ENCODE measurements around the gene CLTCL1. TPM values are rescaled to one million over a fixed set of nuclear protein-coding genes. Genes with fewer than 3 reads are reported as not detected.

The CLTCL1 gene
- polyA plus RNA-seq, 1 donor (not counting 4 experiments of a cell fraction or from before 2014, with no cell fraction given), result 12.4 TPM

DNA sequence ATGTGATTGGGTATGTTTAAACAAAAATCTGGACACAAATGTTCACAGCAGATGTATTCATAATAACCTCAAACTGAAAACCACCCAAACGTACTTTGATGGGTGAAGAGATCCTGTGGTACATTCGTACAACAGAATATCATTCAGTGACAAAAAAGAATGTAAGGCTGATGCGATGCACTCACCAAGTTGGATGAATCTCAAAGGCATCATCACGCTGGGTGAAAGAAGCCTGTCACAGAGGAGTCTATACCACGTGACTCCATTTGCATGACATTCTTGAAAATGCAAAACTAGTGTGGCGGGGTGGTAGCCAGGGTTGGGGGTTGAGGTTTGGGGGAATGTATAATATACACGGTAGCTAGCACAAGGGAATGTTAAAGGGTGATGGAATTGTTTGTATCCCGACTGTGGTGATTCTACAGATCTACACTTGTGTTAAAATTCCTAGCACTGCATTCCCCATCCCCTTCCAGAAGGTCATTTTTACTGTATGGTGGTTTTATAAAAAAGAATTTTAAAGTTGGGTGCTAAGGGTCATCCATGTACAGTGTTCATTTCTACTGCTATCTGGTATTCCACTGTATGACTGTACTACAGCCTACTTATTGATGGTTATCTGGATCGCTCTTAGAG, 78.0 kb downstream of the CLTCL1 start:
- H3K36me3 ChIP-seq (ENCODE audit: control insufficient read depth in 2 of 2, extremely low read depth in 1 of 2, insufficient read depth in 2 of 2, low read length in 2 of 2), result peaks cover 10 to 30% of the 10 kb centered on the region in 2 experiments

DNA sequence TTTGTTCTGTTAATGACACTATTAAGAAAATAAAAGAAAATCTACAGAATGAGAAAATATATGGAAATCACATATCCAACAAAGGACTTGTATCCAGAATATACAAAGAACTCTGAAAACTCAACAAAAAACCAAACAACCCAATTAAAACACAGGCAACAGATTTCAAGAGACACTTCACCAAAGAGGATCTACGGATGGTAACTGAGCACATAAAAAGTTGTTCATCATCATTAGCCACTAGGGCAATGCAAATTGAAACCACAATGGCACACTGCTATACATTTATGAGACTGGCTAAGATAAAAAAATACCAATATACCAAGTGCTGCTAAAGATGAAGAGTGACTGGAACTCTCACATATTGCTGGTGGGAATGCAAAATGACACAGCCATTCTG, 78.5 kb downstream of the CLTCL1 start:
- no peaks in the 10 kb centered on the region for H3K4me1 ChIP-seq (ENCODE audit: control insufficient read depth, extremely low read depth, insufficient read depth, low read length)
- DNase-seq (ENCODE audit: low read depth, low spot score) (no peak), FAIRE-seq (no peak)
- no peak overlapping the region for H2AFZ ChIP-seq (ENCODE audit: control insufficient read depth, low read length)
- H3K9me3 ChIP-seq (ENCODE audit: control insufficient read depth, low read depth, low read length), result no peaks in the 10 kb centered on the region
- no peak for TF ChIP-seq EZH2 (IDR thresholded peaks at IDR 0.05; ENCODE audit: low read length)
- TF ChIP-seq, protein P1, sequence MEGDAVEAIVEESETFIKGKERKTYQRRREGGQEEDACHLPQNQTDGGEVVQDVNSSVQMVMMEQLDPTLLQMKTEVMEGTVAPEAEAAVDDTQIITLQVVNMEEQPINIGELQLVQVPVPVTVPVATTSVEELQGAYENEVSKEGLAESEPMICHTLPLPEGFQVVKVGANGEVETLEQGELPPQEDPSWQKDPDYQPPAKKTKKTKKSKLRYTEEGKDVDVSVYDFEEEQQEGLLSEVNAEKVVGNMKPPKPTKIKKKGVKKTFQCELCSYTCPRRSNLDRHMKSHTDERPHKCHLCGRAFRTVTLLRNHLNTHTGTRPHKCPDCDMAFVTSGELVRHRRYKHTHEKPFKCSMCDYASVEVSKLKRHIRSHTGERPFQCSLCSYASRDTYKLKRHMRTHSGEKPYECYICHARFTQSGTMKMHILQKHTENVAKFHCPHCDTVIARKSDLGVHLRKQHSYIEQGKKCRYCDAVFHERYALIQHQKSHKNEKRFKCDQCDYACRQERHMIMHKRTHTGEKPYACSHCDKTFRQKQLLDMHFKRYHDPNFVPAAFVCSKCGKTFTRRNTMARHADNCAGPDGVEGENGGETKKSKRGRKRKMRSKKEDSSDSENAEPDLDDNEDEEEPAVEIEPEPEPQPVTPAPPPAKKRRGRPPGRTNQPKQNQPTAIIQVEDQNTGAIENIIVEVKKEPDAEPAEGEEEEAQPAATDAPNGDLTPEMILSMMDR (optimal IDR thresholded peaks at IDR 0.05 in 1 of 3, IDR thresholded peaks at IDR 0.05 in 1 of 3, conservative IDR thresholded peaks at IDR 0.05 in 1 of 3; ENCODE audit: extremely low read depth in 1 of 3, insufficient read depth in 2 of 3, low read length in 3 of 3), result no peak
- dilution Hi-C loops (cut with MboI; ENCODE audit: extremely low pct_ligation_motif_present, low sequenced_read_pairs), result no loop called here
- H3K79me2 ChIP-seq (ENCODE audit: control insufficient read depth, insufficient read depth, low read length), result no peaks in the 10 kb centered on the region
- no peak overlapping the region for H3K4me2 ChIP-seq (ENCODE audit: control insufficient read depth, extremely low read depth, insufficient read depth, low read depth, low read length)
- no peaks in the 10 kb centered on the region for H4K20me1 ChIP-seq (ENCODE audit: control insufficient read depth, extremely low read depth, insufficient read depth, low read length)
- no peaks in the 10 kb centered on the region for H3K9me1 ChIP-seq (ENCODE audit: control insufficient read depth, extremely low read depth, insufficient read depth, low read length)
- H3K27me3 ChIP-seq (ENCODE audit: control insufficient read depth, extremely low read depth, insufficient read depth, low read length), result no peaks in the 10 kb centered on the region
- H3K27ac ChIP-seq (ENCODE audit: control insufficient read depth, insufficient read depth, low read length), result no peak overlapping the region
- no peak overlapping the region for H3K4me3 ChIP-seq (ENCODE audit: control insufficient read depth in 2 of 3, extremely low read depth in 1 of 3, insufficient read depth in 2 of 3, low read depth in 1 of 3, low read length in 3 of 3)
- H3K36me3 ChIP-seq (ENCODE audit: control insufficient read depth in 2 of 2, extremely low read depth in 1 of 2, insufficient read depth in 2 of 2, low read length in 2 of 2), result peaks cover 13 to 32% of the 10 kb centered on the region in 2 experiments
- no peak overlapping the region for H3K9ac ChIP-seq (ENCODE audit: control insufficient read depth, extremely low read depth, insufficient read depth, low read length)

More for the DNA sequence above, 78.0 kb downstream of the CLTCL1 start:
- TF ChIP-seq, protein P1 (optimal IDR thresholded peaks at IDR 0.05 in 1 of 3, IDR thresholded peaks at IDR 0.05 in 1 of 3, conservative IDR thresholded peaks at IDR 0.05 in 1 of 3; ENCODE audit: extremely low read depth in 1 of 3, insufficient read depth in 2 of 3, low read length in 3 of 3), result no peak
- no peak for TF ChIP-seq EZH2 (IDR thresholded peaks at IDR 0.05; ENCODE audit: low read length)
- Histone ChIP-seq H3K9me3 (ENCODE audit: control insufficient read depth, low read depth, low read length) (no peaks in the 10 kb centered on the region), H3K9ac (ENCODE audit: control insufficient read depth, extremely low read depth, insufficient read depth, low read length) (no peak overlapping the region), H3K27me3 (ENCODE audit: control insufficient read depth, extremely low read depth, insufficient read depth, low read length) (no peaks in the 10 kb centered on the region), H3K9me1 (ENCODE audit: control insufficient read depth, extremely low read depth, insufficient read depth, low read length) (no peaks in the 10 kb centered on the region), H3K4me2 (ENCODE audit: control insufficient read depth, extremely low read depth, insufficient read depth, low read depth, low read length) (no peak overlapping the region), H3K4me3 (ENCODE audit: control insufficient read depth in 2 of 3, extremely low read depth in 1 of 3, insufficient read depth in 2 of 3, low read depth in 1 of 3, low read length in 3 of 3) (no peak overlapping the region), H3K27ac (ENCODE audit: control insufficient read depth, insufficient read depth, low read length) (no peak overlapping the region), H3K4me1 (ENCODE audit: control insufficient read depth, extremely low read depth, insufficient read depth, low read length) (no peaks in the 10 kb centered on the region), H3K79me2 (ENCODE audit: control insufficient read depth, insufficient read depth, low read length) (no peaks in the 10 kb centered on the region), H2AFZ (ENCODE audit: control insufficient read depth, low read length) (no peak overlapping the region), H4K20me1 (ENCODE audit: control insufficient read depth, extremely low read depth, insufficient read depth, low read length) (no peaks in the 10 kb centered on the region)
- DNase-seq (ENCODE audit: low read depth, low spot score) (no peak), FAIRE-seq (no peak)
- dilution Hi-C loops (cut with MboI; ENCODE audit: extremely low pct_ligation_motif_present, low sequenced_read_pairs), result no loop called here
